PC-9 (cell line): ENCODE measurements around the gene ABCA7.

Experiments
- CTCF ChIP-seq: fragments of 200-600 bp; sonication (generic); conservative IDR thresholded peaks from 2 replicates; pipeline ENCODE4 v1.6.1; 2017; ENCODE audit warnings: mixed run types, antibody characterized with exemption, mild to moderate bottlenecking, moderate library complexity
- EZH2 ChIP-seq: fragments of 200-600 bp; sonication (generic); IDR thresholded peaks from 2 replicates; pipeline ENCODE4 v1.8.0; 2017; ENCODE audit warnings: antibody characterized with exemption, low read depth

DNA sequence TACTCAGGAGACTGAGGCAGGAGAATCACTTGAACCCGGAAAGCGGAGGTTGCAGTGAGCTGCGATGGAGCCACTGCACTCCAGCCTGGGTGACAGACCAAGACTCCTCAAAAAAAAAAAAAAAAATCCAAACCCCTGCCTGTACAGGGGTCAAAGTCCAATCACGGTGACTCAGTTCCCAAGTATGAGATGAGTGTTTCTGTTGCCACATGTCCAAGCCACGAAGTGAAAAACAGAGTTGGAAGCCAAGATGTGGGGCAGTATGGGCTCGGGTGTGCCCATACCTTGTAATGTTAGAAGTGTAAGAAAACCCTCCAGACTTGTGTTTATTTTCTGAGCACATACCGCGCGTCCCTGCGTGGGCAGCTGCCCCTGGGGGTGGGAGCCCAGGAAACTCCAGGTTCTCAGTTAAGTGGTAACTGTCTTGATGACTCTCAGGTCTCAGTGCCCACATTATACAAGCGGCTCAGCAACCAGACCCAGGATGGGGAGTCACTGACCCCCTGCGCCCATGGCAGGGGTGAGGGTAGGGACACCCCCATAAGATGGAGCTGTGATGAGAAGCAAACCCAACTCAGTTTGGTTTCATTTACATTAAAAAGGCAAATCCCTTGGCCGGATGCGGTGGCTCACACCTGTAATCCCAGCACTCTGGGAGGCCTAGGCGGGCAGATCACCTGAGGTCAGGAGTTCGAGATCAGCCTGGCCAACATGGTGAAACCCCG lies 62.7 kb downstream of the ABCA7 start:
- no peak for TF ChIP-seq CTCF
- no peak for TF ChIP-seq EZH2
